ENCODE results near the gene ZNF621.

Gene ZNF621

DNA sequence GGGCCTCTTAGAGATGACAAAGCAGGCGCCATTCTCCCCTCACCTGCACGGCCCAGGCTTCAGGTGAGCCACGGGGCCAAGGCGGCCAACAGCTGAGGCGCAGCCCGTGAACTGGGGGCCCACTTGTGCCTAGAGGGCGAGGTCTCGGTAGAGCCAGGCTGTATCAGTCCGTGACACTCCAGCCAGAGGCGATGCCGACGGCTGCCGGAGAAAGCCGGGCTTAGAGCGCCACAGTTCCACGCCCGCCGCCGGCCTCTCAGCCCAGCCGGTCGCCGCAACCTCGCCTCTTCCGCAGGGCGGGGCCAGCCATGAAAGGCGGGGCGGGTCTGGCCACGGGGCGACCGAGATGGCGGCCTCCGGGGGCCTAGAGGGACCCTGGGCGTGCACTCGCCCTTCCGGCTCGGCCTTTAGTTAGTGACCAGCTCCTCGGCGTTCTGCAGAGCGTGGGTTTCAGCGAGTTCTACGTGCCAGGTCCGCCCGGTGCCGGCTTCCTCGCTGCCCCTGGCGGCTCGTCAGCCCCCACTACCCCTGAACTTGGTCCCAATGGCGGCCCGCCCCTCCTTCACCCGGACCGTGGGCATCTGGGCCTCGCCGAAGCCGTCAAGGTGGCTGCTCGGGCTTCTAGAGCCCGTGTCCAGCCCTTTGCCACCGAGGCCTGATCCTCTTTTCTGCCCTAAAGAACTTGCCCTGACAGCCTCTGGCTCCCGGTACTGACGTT is at the start of gene ZNF621:
Gene ZNF621 (plus strand): TSS at position 393 of the 718 bp plus-strand sequence. CDS start 881 bp downstream, outside the sequence.
- peak; percentile 67 for DNase-seq (ENCODE audit: low read depth)

DNA sequence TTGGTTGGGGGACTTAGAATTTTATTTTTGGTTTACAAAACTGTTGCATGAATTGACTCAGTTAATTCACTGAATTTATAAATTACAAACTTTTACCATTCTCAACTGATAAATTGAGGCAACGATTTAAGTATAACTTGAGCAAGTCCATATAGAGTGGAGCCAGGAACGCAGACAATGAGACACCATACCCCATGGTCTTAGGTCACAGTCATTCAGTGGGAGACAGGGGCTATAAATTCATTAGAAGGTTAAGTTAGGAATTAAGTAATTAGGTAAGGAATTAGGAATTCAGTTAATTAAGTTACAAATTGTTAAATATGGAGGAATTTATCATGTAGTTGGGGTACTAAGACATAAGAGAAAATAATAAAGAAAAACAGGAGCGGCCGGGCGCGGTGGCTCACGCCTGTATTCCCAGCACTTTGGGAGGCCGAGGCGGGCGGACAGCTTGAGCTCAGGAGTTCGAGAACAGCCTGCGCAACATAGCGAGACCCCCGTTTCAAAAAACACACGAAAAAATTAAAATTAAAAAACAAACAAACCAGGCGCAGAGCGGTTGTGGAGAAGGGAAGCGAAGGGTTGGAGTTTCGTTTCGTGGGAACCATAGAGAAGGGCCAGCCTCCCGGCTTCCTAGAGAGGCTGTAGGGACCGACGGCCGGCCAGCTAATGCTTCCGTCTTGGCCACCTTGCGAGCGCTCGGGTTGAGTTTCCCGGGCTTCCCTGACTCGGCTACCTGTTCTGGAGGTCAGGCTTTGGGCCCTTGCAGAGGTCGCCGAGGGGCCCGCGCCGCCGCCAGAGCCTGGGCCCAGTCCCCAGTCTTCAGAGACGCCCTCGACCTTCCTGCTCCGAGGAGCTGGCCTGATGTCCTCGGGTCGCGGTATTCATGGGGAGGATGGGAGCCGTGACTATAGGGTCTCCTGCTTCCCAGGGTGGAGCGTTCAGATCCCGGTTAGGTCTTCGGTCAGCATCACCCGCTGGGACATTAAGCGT is 48.0 kb upstream of the ZNF621 start, which contains the start of gene ZNF619:
Gene ZNF619 (plus strand): TSS at position 645 of the 993 bp plus-strand sequence. CDS start 858 bp downstream, outside the sequence.
- no peak for DNase-seq (ENCODE audit: low read depth)

DNA sequence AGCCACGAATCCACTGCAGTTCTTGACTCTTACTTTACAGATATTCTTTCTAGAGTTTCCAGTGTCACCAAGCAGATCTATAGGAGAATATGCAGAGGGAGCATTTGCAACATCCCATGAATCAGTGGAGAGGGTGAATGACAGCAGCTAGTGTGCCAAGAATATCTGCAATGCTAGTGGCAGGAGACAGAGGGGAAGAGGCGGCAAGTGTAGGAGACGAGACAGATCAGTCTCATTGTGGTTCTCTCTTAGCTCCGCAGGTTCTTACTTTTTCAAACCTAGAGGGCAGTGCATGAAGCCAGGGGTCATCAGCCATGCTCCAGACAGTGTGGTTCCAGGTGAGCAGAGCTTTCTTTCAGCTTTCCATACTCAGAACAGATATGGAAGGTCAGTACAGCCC is 47.1 kb upstream of the ZNF621 start:
- no peak for DNase-seq (ENCODE audit: low read depth)

DNA sequence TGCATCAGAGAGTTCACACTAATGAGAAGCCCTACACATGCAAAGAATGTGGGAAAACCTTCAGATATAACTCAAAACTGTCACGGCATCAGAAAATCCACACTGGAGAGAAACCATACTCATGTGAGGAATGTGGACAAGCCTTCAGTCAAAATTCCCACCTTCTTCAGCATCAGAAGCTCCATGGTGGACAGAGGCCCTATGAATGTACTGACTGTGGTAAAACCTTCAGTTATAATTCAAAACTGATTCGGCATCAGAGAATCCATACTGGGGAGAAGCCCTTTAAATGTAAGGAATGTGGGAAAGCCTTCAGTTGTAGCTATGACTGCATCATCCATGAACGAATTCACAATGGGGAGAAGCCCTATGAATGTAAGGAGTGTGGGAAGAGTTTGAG is 37.6 kb upstream of the ZNF621 start:
- no peak for DNase-seq (ENCODE audit: low read depth)

DNA sequence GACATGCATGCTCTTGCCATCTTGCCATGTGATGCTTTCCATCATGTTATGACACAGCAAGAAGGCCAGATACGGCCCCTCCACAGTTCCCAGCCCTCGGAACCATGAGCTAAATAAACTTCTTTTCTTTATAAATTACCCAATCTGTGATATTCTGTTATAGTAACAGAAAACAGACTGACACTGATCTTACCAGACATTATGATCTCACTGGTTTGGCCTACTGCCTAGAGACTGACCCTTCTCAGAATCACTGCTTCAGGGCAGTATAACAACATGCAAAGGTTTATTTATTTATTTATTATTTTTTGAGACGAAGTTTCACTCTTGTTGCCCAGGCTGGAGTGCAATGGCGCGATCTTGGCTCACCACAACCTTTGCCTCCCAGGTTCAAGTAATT is 33.8 kb upstream of the ZNF621 start:
- DNase-seq (ENCODE audit: low read depth), result no peak

DNA sequence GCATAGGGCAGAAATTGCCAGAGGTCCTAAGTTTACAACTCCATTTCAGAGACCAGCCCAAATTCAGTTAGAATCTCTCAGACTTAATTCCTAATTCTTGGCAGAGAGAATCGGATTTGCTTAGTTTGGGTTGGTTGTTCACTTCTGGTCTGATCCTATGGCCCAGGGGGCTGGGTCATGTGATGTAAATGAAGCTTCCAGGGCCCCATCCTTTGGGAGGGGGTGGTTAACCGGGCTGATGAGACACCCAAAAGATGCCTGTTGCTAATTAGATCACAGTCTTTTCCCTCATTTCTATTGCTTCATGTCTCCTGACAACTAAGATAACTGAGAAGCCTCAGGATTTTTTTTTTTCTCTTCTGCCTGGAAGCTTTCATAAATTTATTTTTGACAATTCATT is 30.1 kb upstream of the ZNF621 start:
- no peak for DNase-seq (ENCODE audit: low read depth)

DNA sequence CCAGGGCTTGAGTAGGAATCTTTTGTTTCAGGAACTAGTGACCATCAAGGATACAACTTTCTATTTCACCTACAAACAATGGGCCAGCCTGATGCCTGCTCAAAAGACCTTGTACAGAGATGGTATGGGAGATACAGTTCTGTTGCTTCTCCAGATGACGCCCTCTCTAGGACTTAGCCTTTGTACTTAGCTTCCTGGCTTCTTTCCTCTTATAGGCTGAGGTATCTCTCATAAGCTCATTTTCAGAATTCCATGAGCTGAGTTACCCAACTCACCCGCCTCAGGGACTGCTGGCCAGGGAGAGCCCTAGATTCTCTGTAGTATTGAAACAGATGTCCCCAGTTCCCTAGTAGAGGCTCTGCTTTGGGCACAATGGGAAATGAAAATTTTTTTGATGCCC is 27.5 kb upstream of the ZNF621 start:
- DNase-seq (ENCODE audit: low read depth), result no peak

DNA sequence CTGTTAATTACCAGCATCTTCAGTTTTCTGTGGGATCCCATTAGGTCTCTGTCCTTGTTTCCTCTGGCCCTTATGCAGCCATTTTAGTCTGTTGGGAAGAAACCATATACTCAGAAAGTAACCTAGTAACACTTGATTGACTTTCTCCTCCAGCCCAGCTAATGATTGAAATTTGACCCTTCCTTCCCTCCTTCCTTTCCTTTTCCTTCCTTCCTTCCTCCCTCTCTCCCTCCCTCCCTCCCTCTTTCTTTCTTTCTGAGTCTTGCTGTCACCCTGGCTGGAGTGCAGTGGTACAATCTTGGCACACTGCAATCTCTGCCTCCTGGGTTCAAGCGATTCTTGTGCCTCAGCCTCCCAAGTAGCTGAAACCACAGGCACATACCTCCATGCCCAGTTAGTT is 24.8 kb upstream of the ZNF621 start:
- DNase-seq (ENCODE audit: low read depth), result no peak

DNA sequence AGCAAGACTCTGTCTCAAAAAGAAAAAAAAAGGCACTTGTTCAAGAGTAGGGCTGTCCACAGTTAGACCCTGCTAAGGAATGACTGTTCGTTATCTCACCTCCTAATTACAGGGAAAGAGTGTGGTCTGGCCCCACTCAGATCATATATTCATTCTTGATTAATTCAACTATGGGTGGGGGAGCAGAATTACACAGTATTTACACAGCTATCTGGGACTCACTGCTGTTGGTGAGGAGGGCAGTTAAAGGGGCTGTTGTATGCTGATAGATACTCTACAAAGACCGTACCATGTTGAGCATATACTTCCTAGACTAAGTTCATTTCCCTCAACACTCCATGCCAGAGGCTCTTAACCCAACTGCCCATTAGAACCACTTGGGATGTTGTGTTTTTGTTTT is 22.7 kb upstream of the ZNF621 start:
- no peak for DNase-seq (ENCODE audit: low read depth)

DNA sequence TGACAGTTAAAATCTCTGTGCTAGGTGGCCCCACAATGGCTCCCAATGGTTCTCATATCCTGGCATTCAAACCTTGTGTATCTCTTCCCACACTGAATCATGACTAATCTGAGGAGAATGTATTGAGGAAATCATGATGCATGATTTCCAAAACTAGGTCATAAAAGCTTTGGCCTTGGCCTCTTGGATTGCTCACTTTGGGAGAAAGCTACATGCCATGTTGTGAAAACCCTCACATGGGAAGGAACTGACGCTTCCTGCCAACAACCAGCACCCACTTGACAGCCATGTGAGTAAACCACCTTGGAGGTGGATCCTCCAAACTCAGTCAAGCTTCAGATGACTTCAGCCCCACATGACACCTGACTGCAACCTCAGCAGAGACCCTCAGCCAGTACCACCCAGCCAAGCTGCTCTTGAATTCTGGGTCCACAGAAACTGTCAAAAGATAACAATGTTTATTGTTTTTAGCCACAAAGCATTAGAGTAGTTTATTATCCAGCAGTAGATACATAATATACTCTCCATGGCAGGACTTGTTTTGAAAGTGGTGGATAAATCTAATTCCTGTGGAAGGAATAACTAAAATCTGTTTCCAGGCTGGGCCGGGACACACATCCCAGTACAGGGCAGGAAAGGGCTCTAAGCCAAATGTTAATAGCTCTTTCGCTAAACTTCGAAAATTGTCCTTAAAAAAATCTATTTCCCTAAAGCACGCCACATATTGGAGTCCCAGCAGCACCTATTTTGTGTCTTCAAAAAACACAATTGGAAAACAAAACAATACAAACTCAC is 19.9 kb upstream of the ZNF621 start:
- no peak for DNase-seq (ENCODE audit: low read depth)

DNA sequence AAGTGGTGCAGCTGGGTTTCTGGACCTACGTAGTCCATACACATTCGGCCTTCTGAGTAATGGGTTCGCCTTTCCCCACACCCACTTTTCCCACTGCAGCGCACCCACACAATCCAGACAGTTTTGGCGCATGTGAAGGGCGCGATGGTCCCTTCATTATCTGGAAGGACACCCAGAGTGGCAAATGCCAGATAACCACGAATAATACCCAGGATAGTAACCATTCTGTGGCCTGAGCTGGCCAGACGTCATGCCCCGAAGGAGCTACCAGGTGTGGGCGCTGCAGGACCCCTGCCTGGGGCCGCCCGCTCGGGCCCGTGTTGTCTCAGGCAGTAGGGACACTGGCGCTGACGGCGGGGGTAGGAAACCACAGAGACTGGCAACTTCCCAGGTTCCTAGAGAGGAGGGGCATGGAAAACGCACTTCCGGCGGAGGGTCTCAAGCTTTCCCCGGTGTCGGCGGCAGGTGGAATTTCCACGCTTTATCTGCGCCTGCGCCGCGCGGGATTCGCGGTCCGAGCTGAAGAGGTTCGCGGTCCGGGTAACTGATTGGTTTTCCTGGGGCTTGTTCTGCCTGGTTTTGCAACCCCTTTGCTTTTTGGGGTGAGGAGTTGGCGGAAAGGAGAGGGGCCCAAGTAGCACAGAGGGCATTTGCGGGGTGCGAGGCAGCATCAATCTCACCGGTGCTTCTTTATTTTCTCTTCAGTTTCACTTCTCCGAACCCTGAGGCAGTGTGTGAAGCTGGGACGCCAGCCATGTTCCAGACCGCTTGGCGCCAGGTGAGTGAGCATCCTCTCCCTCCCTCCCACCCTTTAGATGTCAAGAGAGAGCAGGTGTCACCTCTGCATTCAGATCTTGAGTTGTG is 18.9 kb upstream of the ZNF621 start, which contains the start of gene ZNF620:
Gene ZNF620 (plus strand): TSS at position 441 of the 864 bp plus-strand sequence. CDS start 314 bp downstream, at position 755.
- DNase-seq (ENCODE audit: low read depth), result peak; percentile 23

DNA sequence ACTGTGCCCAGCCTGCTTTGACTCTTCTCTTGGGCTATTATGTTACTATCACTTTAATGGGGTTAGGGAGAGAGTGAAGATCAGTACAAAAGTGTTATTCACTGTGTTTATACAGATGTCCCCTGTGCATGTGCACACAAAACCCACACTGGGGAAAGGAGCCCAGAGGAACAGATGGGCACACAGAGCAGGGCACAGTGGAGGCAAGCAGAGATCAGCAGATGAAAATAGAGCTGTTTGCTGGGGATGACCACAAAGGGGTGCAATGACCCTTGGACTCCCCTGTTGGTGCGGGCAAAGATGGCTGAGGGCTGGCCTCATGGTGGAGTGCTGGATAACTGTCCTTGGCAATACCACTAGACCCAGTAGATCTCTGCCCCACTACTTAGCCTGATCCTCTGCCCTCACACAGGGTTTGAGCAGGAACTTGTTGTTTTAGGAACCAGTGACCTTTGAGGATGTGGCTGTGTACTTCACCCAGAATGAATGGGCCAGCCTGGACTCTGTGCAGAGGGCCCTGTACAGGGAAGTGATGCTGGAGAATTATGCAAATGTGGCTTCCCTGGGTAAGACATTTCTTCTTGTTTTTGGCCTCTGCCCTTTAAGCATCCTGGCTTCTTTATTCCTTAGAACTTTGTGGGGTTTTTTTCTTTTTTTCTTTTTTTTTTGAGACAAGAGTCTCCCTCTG is 13.6 kb upstream of the ZNF621 start:
- no peak for DNase-seq (ENCODE audit: low read depth)

DNA sequence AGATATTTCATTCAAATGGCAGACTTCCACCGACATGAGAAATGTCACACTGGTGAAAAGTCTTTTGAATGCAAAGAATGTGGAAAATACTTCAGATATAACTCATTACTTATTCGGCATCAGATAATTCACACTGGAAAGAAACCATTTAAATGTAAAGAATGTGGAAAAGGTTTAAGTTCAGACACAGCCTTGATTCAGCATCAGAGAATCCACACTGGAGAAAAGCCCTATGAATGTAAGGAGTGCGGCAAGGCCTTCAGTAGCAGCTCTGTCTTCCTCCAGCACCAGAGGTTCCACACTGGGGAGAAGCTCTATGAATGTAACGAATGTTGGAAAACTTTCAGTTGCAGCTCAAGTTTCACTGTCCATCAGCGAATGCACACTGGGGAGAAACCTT is 8.6 kb upstream of the ZNF621 start:
- no peak for DNase-seq (ENCODE audit: low read depth)

DNA sequence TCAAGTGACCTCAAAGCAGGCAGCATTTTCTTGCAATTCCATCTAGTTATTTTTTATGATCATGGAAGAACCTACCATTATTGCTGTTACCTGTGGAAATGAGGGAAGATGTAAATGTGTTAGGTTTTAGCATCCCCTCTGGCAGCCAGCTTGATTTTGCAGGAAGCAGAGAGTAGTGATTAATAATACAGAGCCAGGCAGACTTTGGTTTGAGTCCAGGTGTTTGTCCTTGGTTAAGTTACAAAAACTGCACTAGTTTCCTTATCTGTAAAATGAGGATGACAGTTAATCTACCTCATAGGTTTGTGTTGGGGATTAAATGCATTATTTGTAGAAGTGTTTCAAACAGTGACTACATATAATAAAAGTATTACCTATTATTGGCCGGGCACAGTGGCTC is 6.7 kb upstream of the ZNF621 start:
- no peak for DNase-seq (ENCODE audit: low read depth)

DNA sequence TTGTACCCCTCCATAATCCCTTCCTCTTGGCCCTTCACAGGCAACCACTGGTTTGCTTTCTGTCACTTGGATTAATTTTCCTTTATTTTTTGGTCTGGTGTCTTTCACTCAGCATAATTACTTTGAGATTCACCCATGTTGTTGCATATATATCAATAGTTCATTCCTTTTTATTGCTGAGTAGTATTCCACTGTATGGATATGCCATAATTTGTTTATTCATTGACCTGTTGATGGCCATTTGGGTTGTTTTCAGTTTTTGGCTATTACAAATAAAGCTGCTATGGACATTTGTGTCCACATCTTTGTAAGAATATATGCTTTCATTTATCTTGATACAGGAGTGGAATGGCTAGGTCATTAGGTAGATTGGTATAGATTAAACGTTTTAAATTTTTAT is 5.9 kb upstream of the ZNF621 start:
- no peak for DNase-seq (ENCODE audit: low read depth)

DNA sequence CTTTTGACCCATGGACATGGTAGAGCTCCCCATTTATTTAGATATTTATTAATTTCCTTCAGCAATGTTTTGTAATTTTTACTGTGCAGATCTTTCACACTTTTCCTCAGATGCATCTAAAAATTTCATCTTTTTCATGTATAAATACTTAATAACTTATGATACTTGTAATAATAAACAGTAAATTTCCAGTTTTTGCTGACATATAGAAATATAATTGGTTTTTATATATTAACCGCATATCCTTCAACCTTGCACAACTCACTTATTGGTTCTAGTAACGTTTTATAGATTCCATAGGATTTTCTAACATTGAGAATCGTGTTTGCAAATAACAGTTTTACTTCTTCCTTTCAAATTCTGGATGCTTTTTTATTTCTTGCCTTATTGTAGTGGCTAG is 3.5 kb upstream of the ZNF621 start:
- no peak for DNase-seq (ENCODE audit: low read depth)

DNA sequence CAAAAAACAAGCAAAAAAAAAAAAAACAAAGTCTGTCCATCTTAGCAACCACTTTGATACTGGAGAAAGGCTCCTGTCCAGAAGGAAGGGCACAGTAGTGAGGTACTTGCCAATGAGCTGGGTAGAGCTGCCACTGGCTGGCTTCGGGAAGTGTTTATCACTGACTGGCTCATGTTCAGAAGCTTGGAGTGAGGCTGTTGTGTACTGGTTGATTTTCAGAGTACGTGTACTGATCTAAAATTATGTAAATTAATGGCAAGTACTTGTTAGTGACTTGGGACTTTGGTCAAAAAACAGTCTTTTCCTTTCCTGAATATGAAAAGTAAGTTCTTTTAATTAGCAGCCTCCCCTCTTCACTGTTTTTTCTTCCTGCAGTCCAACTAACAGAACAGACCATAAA is 979 bp upstream of the ZNF621 start:
- no peak for DNase-seq (ENCODE audit: low read depth)

DNA sequence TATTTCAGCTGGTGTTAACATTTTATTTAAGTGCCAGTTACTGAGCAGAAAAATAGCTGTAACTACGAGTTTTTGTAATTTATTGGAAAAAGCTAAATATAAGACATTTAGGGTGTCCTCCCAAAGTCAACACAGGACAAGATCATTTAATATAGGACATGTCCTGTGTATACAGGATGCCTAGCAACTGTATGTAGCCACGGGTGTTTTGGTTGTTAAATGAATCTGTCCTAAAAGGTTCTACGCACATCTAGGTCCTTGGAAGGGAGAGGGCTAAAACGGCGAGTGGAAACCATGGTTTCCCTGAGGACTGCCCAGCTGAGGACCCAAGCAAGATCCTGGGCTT is 565 bp upstream of the ZNF621 start:
- DNase-seq (ENCODE audit: low read depth), result no peak

DNA sequence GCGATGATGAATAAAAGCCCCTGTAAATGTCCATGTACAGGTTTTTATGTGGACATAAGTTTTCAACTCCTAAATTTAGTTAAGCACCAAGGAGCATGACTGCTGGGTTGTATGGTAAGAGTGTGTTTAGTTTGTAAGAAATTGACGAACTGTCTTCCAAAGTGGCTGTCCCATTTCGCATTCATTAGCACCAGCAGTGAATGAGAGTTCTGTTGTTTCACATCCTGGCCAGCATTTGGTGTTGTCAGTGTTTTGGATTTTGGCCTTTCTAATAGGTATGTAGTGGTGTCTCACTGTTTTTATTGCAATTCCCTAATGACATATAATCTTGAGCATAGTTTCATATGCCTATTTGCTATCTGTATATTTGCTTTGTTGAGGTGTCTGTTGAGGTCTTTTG is 3.7 kb downstream of the ZNF621 start:
- no peak for DNase-seq (ENCODE audit: low read depth)

DNA sequence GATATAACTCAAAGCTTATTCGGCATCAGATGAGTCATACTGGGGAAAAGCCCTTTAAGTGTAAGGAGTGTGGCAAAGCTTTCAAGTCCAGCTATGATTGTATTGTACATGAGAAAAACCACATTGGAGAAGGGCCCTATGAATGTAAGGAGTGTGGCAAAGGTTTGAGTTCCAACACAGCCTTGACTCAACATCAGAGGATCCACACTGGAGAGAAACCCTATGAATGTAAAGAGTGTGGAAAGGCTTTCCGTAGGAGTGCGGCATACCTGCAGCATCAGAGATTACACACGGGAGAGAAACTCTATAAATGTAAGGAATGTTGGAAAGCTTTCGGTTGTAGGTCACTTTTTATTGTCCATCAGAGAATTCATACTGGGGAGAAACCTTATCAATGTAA is 7.5 kb downstream of the ZNF621 start:
- DNase-seq (ENCODE audit: low read depth), result no peak

DNA sequence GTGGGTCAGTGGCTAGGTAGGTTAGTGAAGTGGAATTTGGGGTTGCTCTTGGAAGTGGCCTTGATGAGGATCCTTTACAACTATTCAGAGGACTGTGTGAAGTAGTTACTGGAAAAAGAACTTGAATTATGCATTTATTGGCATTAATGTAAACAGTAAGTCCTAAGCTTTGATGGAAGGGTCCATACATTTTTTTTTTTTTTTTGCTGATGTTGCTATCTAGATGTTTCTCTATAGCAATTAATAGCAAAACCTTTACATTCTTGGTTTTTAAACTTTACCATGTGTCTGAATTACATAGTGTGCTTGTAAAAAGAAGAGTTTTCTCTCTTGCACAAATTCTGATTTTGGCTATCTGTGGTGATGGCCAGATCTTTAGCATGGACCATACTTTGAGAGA is 9.5 kb downstream of the ZNF621 start:
- DNase-seq (ENCODE audit: low read depth), result no peak

Data from stimulated activated CD8-positive, alpha-beta memory T cell treated with anti-CD3 and anti-CD28 coated beads, Interleukin-7, amount 100 ng/mL, for 24 hours (primary cell).